ENCODE measurements around the gene PLXNB3. TPM values are rescaled to one million over a fixed set of nuclear protein-coding genes. Genes with fewer than 3 reads are reported as not detected.

Gene PLXNB3
- total RNA-seq (2021; ENCODE audit: unreplicated experiment) (14.3 TPM), Bru-seq, nascent RNA (percentile 31 among the genes with signal in this experiment), BruChase-seq, experiment 1, labeled RNA remaining after a 2-hour chase (percentile 39 among the genes with signal in this experiment), BruChase-seq, experiment 2, labeled RNA remaining after a 6-hour chase (percentile 44 among the genes with signal in this experiment)
- polyA plus RNA-seq (2012; ENCODE audit: insufficient read length): 23.9 TPM
- long read RNA-seq, partial matches to known transcripts: 7 of 16 reads
- long read RNA-seq, other reads (novel, unspliced or antisense): 9 of 16 reads

GRCh38 chrX:153763989-153764755 lies at the start of gene PLXNB3:
Gene PLXNB3 (plus strand): TSS chrX:153764249. CDS start chrX:153765536, 1,287 bp downstream.
- no TSS peak for BruUV-seq (replicated peaks)
- Histone ChIP-seq H3K27ac (ENCODE audit: low read length) (peak within 1 kb of the TSS; percentile 81), H3K9me3 (ENCODE audit: control insufficient read depth, insufficient read depth, low read depth, low read length) (no peaks in the 10 kb centered on the region), H3K4me1 (ENCODE audit: control insufficient read depth, insufficient read depth, low read length) (peaks cover 25% of the 10 kb centered on the region), H3K4me3 (ENCODE audit: low read depth in 2 of 2, low read length in 2 of 2) (peak within 1 kb of the TSS; percentile 30 to 48), H3K36me3 (ENCODE audit: control insufficient read depth, insufficient read depth, low read length) (no peaks in the 10 kb centered on the region), H3K27me3 (ENCODE audit: control insufficient read depth, insufficient read depth, low read length) (no peaks in the 10 kb centered on the region)
- CTCF ChIA-PET: no interaction called here
- POLR2A ChIA-PET: no interaction called here
- in situ Hi-C loops (cut with HindIII; ENCODE audit: low pct_unique_long_range_greater_than_20kb, low sequenced_read_pairs) (no loop called here), intact Hi-C loops (cut with micrococcal nuclease; ENCODE audit: unreplicated experiment) (loop anchor here (10.0 kb wide), 2 partner anchors 121 to 161 kb away; partner anchors contain the start of genes ARHGAP4 and L1CAM)
- TF ChIP-seq POLR2AphosphoS5 (IDR thresholded peaks at IDR 0.05; ENCODE audit: low read depth, low read length) (no peak), SIN3A (IDR thresholded peaks at IDR 0.05; ENCODE audit: borderline replicate concordance, insufficient read depth, low read depth, low read length) (no peak), REST (IDR thresholded peaks at IDR 0.05; ENCODE audit: insufficient read depth in 1 of 2, low read depth in 2 of 2, low read length in 1 of 2) (no peak), CTCF (IDR thresholded peaks at IDR 0.05) (no peak), TCF7L2 (IDR thresholded peaks at IDR 0.05; ENCODE audit: low read depth, low read length) (no peak)
- DNase-seq (ENCODE audit: low read depth, low spot score) (peak; percentile 38), ATAC-seq (peak; percentile 82)

GRCh38 chrX:153714256-153714655 lies 49.8 kb upstream of the PLXNB3 start:
- CTCF ChIA-PET: no interaction called here
- H3K27ac ChIP-seq (ENCODE audit: low read length): no peak overlapping the region
- in situ Hi-C loops (cut with HindIII; ENCODE audit: low pct_unique_long_range_greater_than_20kb, low sequenced_read_pairs): no loop called here
- intact Hi-C loops (cut with micrococcal nuclease; ENCODE audit: unreplicated experiment): no loop called here
- peaks cover 9% of the 10 kb centered on the region; the same call in 1 of the 2 replicates for H3K36me3 ChIP-seq (ENCODE audit: control insufficient read depth, insufficient read depth, low read length)
- H3K4me3 ChIP-seq (ENCODE audit: low read depth in 2 of 2, low read length in 2 of 2): no peak overlapping the region
- H3K27me3 ChIP-seq (ENCODE audit: control insufficient read depth, insufficient read depth, low read length): no peaks in the 10 kb centered on the region
- BruUV-seq (replicated peaks): no TSS peak
- POLR2A ChIA-PET: no interaction called here
- DNase-seq (ENCODE audit: low read depth, low spot score) (no peak), ATAC-seq (no peak)
- TF ChIP-seq TCF7L2 (IDR thresholded peaks at IDR 0.05; ENCODE audit: low read depth, low read length): no peak
- TF ChIP-seq POLR2AphosphoS5 (IDR thresholded peaks at IDR 0.05; ENCODE audit: low read depth, low read length): no peak
- no peak for TF ChIP-seq SIN3A (IDR thresholded peaks at IDR 0.05; ENCODE audit: borderline replicate concordance, insufficient read depth, low read depth, low read length)
- no peak for TF ChIP-seq REST (IDR thresholded peaks at IDR 0.05; ENCODE audit: insufficient read depth in 1 of 2, low read depth in 2 of 2, low read length in 1 of 2)
- no peak for TF ChIP-seq CTCF (IDR thresholded peaks at IDR 0.05)
- no peaks in the 10 kb centered on the region for H3K9me3 ChIP-seq (ENCODE audit: control insufficient read depth, insufficient read depth, low read depth, low read length)
- no peaks in the 10 kb centered on the region for H3K4me1 ChIP-seq (ENCODE audit: control insufficient read depth, insufficient read depth, low read length)
